Trophoblast cell (in vitro differentiated cells and primary cell): ENCODE data around the gene BCL11A.

ENCODE experiments used
- DNase-seq, 2 donors: peaks; one replicate each; pipeline ENCODE4 v3.0.0-alpha.2; 2016
- H2AFZ ChIP-seq: 2 replicates; pipeline ENCODE4 v1.6.1; 2013; ENCODE audit warnings: low read length, moderate library complexity, mild to moderate bottlenecking; ENCODE audit not compliant: insufficient read depth, poor library complexity
- H2AK5ac ChIP-seq: 2 replicates; pipeline ENCODE4 v1.6.1; 2013; ENCODE audit warnings: mild to moderate bottlenecking, low read length
- H2BK120ac ChIP-seq: 2 replicates; pipeline ENCODE4 v1.6.1; 2013; ENCODE audit warnings: low read length, mild to moderate bottlenecking, moderate library complexity; ENCODE audit not compliant: insufficient read depth, poor library complexity
- H2BK12ac ChIP-seq: 2 replicates; pipeline ENCODE4 v1.6.1; 2013; ENCODE audit warnings: mild to moderate bottlenecking, low read length, moderate library complexity
- H2BK5ac ChIP-seq: 2 replicates; pipeline ENCODE4 v1.6.1; 2013; ENCODE audit warnings: low read length, low read depth, moderate library complexity, mild to moderate bottlenecking; ENCODE audit not compliant: poor library complexity
- H3K14ac ChIP-seq: 2 replicates; pipeline ENCODE4 v1.6.1; 2013; ENCODE audit warnings: mild to moderate bottlenecking, low read length
- H3K18ac ChIP-seq: 2 replicates; pipeline ENCODE4 v1.6.1; 2013; ENCODE audit warnings: mild to moderate bottlenecking, low read length
- H3K23ac ChIP-seq: 2 replicates; pipeline ENCODE4 v1.6.1; 2013; ENCODE audit warnings: low read length
- H3K27ac ChIP-seq: 2 replicates; pipeline ENCODE4 v1.5.1; 2013; ENCODE audit warnings: low read depth, mild to moderate bottlenecking, inconsistent platforms, low read length, moderate library complexity
- H3K27me3 ChIP-seq: 2 replicates; pipeline ENCODE4 v1.6.1; 2013; ENCODE audit warnings: inconsistent platforms, mild to moderate bottlenecking, low read length, moderate library complexity; ENCODE audit not compliant: insufficient read depth
- H3K36me3 ChIP-seq, 2 experiments: 1 replicate in 1 of 2; 2 replicates in 1 of 2; pipeline ENCODE4 v1.6.1; 2013; ENCODE audit warnings: low read length in 2 of 2, mild to moderate bottlenecking in 2 of 2, moderate library complexity in 1 of 2; ENCODE audit not compliant: insufficient read depth in 2 of 2, control insufficient read depth in 1 of 2
- H3K4ac ChIP-seq: 2 replicates; pipeline ENCODE4 v1.6.1; 2013; ENCODE audit warnings: low read depth, mild to moderate bottlenecking, low read length, moderate library complexity
- H3K4me1 ChIP-seq, 2 experiments: 1 replicate in 1 of 2; 2 replicates in 1 of 2; pipeline ENCODE4 v1.6.1; 2013; ENCODE audit warnings: low read length in 2 of 2, mild to moderate bottlenecking in 2 of 2, moderate library complexity in 1 of 2; ENCODE audit not compliant: insufficient read depth in 2 of 2, control insufficient read depth in 1 of 2
- H3K4me2 ChIP-seq: 2 replicates; pipeline ENCODE4 v1.6.1; 2013; ENCODE audit warnings: inconsistent platforms, mild to moderate bottlenecking, low read length, moderate library complexity
- H3K4me3 ChIP-seq: 2 replicates; pipeline ENCODE4 v1.5.1; 2013; ENCODE audit warnings: mild to moderate bottlenecking, low read depth, low read length, inconsistent platforms
- H3K79me1 ChIP-seq: one replicate; pipeline ENCODE4 v1.6.1; 2013; ENCODE audit warnings: low read length
- H3K79me2 ChIP-seq: 2 replicates; pipeline ENCODE4 v1.6.1; 2013; ENCODE audit warnings: low read length, mild to moderate bottlenecking; ENCODE audit not compliant: control insufficient read depth, insufficient read depth, poor library complexity
- H3K9ac ChIP-seq: 2 replicates; pipeline ENCODE4 v1.6.1; 2013; ENCODE audit warnings: mild to moderate bottlenecking, low read length
- H3K9me3 ChIP-seq: 2 replicates; pipeline ENCODE4 v1.6.1; 2013; ENCODE audit warnings: low read depth, mild to moderate bottlenecking, control low read depth, inconsistent platforms, low read length; ENCODE audit not compliant: insufficient read depth
- H4K12ac ChIP-seq: 2 replicates; pipeline ENCODE4 v1.6.1; 2013; ENCODE audit warnings: low read depth, mild to moderate bottlenecking, low read length, moderate library complexity
- H4K8ac ChIP-seq: 2 replicates; pipeline ENCODE4 v1.6.1; 2013; ENCODE audit warnings: low read depth, mild to moderate bottlenecking, low read length, moderate library complexity
- H4K91ac ChIP-seq: one replicate; pipeline ENCODE4 v1.6.1; 2013; ENCODE audit warnings: low read depth, mild to moderate bottlenecking, low read length, moderate library complexity
- WGBS: extraction: QIAGEN DNeasy Blood & Tissue Kit; methylation state at CpG from one replicate; pipeline ENCODE4 v1.1.7; 2013; ENCODE audit warnings: missing lambda C conversion rate; ENCODE audit not compliant: insufficient read length, insufficient coverage; ENCODE audit errors: extremely low coverage; 5-methylcytosine and 5-hydroxymethylcytosine counted together

BCL11A gene

GRCh38 chr2:60411295-60411694 is 142.2 kb downstream of the BCL11A start:
- WGBS: no CpG with 5 or more reads among the region's 3 CpGs

GRCh38 chr2:60410456-60411146 is 142.9 kb downstream of the BCL11A start:
- Histone ChIP-seq H2BK5ac (peak overlapping the region; percentile 18), H4K12ac (no peak overlapping the region), H3K4me3 (no peak overlapping the region), H3K23ac (no peak overlapping the region), H3K79me1 (peaks cover 18% of the 10 kb centered on the region), H4K91ac (peak overlapping the region; percentile 42), H3K79me2 (peaks cover 2% of the 10 kb centered on the region), H3K9ac (no peak overlapping the region), H2AK5ac (no peak overlapping the region), H3K4ac (no peak overlapping the region), H2BK120ac (peak overlapping the region; percentile 15), H3K18ac (no peak overlapping the region), H3K4me2 (peak overlapping the region; percentile 27), H3K9me3 (no peaks in the 10 kb centered on the region), H2AFZ (no peak overlapping the region), H3K27me3 (no peaks in the 10 kb centered on the region), H2BK12ac (peak overlapping the region; percentile 19), H3K14ac (peak overlapping the region; percentile 30), H3K36me3 (no peaks in the 10 kb centered on the region), H3K27ac (peak overlapping the region; percentile 49), H4K8ac (no peak overlapping the region), H3K4me1 (peaks cover 45 to 48% of the 10 kb centered on the region in 2 experiments)
- DNase-seq: no peak
- WGBS: no CpG with 5 or more reads among the region's 17 CpGs

More at GRCh38 chr2:60411295-60411694, 142.2 kb downstream of the BCL11A start:
- no peak overlapping the region for H3K4me3 ChIP-seq
- H3K27ac ChIP-seq: peak overlapping the region; percentile 49
- no peak overlapping the region for H4K8ac ChIP-seq
- H3K4ac ChIP-seq: no peak overlapping the region
- H4K91ac ChIP-seq: no peak overlapping the region
- H3K9me3 ChIP-seq: no peaks in the 10 kb centered on the region
- H3K14ac ChIP-seq: no peak overlapping the region
- no peak overlapping the region for H2AFZ ChIP-seq
- H3K79me1 ChIP-seq: peaks cover 15% of the 10 kb centered on the region
- H3K4me1 ChIP-seq: peaks cover 40 to 43% of the 10 kb centered on the region in 2 experiments
- no peak overlapping the region for H4K12ac ChIP-seq
- H3K36me3 ChIP-seq: no peaks in the 10 kb centered on the region
- peak overlapping the region; percentile 27 for H3K4me2 ChIP-seq
- no peak for DNase-seq
- no peak overlapping the region for H3K18ac ChIP-seq
- H2BK5ac ChIP-seq: no peak overlapping the region
- peaks cover 2% of the 10 kb centered on the region for H3K79me2 ChIP-seq
- no peak overlapping the region for H2BK12ac ChIP-seq
- no peak overlapping the region for H3K23ac ChIP-seq
- H3K27me3 ChIP-seq: no peaks in the 10 kb centered on the region
- H2AK5ac ChIP-seq: no peak overlapping the region
- H3K9ac ChIP-seq: no peak overlapping the region
- H2BK120ac ChIP-seq: no peak overlapping the region

- Histone ChIP-seq H3K36me3 (no peaks in the 10 kb centered on the region), H2BK120ac (no peak overlapping the region), H3K27me3 (no peaks in the 10 kb centered on the region), H3K9ac (no peak overlapping the region), H3K23ac (no peak overlapping the region), H2AK5ac (no peak overlapping the region), H2AFZ (no peak overlapping the region), H3K4me1 (peaks cover 50 to 53% of the 10 kb centered on the region in 2 experiments), H3K14ac (no peak overlapping the region), H4K12ac (no peak overlapping the region), H3K4me3 (no peak overlapping the region), H2BK12ac (peak overlapping the region; percentile 8), H4K91ac (peak overlapping the region; percentile 4), H3K4me2 (no peak overlapping the region), H3K79me1 (peaks cover 23% of the 10 kb centered on the region), H3K9me3 (no peaks in the 10 kb centered on the region), H3K79me2 (peaks cover 2% of the 10 kb centered on the region), H3K18ac (no peak overlapping the region), H4K8ac (no peak overlapping the region), H3K4ac (no peak overlapping the region), H2BK5ac (no peak overlapping the region), H3K27ac (no peak overlapping the region)
- whole genome bisulfite sequencing: no CpG with 5 or more reads among the region's 8 CpGs
- DNase-seq: no peak
These were observed 144.0 kb downstream of the BCL11A start for GRCh38 chr2:60409531-60409871.

GRCh38 chr2:60408811-60409530 is 144.5 kb downstream of the BCL11A start:
- H4K91ac ChIP-seq: peak overlapping the region; percentile 22
- no peaks in the 10 kb centered on the region for H3K9me3 ChIP-seq
- H3K27ac ChIP-seq: no peak overlapping the region
- no peak overlapping the region for H3K4me2 ChIP-seq
- DNase-seq: no peak
- no peak overlapping the region for H3K9ac ChIP-seq
- no peaks in the 10 kb centered on the region for H3K36me3 ChIP-seq
- no peaks in the 10 kb centered on the region for H3K27me3 ChIP-seq
- no peak overlapping the region for H2BK5ac ChIP-seq
- no peak overlapping the region for H3K4ac ChIP-seq
- H3K4me1 ChIP-seq: peaks cover 53% of the 10 kb centered on the region in 2 experiments
- WGBS: no CpG with 5 or more reads among the region's 8 CpGs
- H4K8ac ChIP-seq: no peak overlapping the region
- H4K12ac ChIP-seq: no peak overlapping the region
- H3K23ac ChIP-seq: no peak overlapping the region
- no peak overlapping the region for H2AFZ ChIP-seq
- no peak overlapping the region for H3K18ac ChIP-seq
- H3K79me1 ChIP-seq: peaks cover 25% of the 10 kb centered on the region
- no peak overlapping the region for H3K4me3 ChIP-seq
- H2BK120ac ChIP-seq: peak overlapping the region; percentile 2
- peaks cover 2% of the 10 kb centered on the region for H3K79me2 ChIP-seq
- H2AK5ac ChIP-seq: no peak overlapping the region
- H2BK12ac ChIP-seq: peak overlapping the region; percentile 8
- H3K14ac ChIP-seq: no peak overlapping the region
